Endothelial cell of hepatic sinusoid (primary cell): ENCODE measurements around the gene FBP2.
"Not testable (repeated sequence)": the region's sequence is repeated elsewhere in the genome, so short reads cannot be mapped to it uniquely, and the experiment has no call there.

Experiments used
- in situ Hi-C: cut with HindIII; loops from 2 replicates; pipeline ENCODE4 v1.10.0; 2017; ENCODE audit warnings: low sequenced_read_pairs

Gene FBP2

DNA sequence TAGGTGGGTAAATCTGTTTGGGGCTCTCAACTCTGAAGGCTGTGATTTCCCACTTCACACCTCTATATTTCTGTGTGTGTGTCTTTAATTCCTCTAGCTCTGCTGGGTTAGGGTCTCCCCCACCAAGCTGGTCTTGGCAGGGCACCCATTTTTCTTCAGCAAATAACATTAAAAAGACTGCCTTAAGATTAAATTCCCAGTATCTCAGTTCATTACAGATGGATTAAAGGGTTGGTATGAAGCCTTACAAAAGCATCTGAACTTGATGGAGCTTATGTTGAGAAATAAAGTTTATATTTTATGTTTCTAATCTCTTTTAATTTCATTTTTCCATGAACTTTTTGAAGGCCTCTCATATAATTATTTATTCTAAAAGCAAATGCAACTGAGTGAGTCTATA lies 27.1 kb downstream of the FBP2 start:
- in situ Hi-C loops = no loop called here

- in situ Hi-C loops = not testable (repeated sequence)
These were observed 29.3 kb downstream of the FBP2 start for GRCh38 chr9:94564279-94564678.

DNA sequence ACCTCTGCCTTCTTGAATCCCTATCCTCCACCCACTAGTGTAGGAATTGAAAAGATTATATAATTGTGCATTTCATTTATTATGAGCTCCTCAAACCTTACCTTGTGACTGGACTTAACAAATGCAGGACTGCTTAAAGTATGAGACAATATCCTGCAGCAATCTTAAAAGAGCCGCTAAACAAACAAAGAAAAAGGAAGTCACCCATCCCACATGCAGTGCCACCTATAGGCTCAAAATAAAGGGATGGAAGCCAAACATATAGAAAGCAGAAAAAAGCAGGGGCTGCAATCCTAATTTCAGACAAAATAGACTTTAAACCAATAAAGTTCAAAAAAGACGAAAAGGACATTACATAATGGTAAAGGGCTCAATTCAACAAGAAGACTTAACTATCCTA lies 30.1 kb downstream of the FBP2 start:
- in situ Hi-C loops = no loop called here

DNA sequence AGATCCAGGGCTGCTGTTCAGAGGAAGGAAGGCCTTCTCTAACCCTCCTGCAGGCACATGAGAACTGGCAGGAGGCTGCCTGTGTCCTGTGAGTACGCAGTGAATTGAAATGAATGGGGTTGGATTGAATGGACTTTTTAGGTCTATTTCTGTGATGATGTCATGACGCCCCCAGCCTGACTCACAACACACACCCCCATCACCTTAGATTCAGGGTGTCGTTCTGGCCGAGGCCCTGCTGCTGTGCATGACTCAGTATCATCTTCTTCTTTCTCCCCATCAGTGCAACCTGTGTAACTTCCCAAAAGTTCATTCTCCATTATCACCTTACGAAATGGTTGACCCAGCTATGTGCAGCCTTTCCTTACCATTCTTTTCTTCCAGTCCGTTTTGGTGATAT lies 33.4 kb downstream of the FBP2 start:
- in situ Hi-C loops = no loop called here

DNA sequence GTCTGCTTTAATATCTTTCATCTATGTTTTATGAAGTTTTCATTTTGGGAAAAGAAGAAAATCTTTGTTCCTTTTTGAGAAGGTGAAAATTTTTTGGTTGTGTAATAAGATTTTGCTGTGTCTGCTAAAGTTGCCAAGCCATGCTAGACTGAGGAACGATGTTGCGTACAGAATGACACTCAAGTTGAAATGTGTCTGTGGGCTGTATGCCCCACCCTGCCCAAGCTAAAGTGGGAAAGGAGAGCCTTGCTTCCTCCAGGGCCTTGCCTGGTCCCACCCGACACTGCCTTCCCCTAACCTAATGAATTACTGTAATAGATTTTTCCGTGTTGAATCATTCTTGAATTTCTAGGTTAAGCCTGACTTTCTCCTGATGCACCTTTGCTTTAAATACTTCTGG lies 36.2 kb downstream of the FBP2 start:
- in situ Hi-C loops = no loop called here

DNA sequence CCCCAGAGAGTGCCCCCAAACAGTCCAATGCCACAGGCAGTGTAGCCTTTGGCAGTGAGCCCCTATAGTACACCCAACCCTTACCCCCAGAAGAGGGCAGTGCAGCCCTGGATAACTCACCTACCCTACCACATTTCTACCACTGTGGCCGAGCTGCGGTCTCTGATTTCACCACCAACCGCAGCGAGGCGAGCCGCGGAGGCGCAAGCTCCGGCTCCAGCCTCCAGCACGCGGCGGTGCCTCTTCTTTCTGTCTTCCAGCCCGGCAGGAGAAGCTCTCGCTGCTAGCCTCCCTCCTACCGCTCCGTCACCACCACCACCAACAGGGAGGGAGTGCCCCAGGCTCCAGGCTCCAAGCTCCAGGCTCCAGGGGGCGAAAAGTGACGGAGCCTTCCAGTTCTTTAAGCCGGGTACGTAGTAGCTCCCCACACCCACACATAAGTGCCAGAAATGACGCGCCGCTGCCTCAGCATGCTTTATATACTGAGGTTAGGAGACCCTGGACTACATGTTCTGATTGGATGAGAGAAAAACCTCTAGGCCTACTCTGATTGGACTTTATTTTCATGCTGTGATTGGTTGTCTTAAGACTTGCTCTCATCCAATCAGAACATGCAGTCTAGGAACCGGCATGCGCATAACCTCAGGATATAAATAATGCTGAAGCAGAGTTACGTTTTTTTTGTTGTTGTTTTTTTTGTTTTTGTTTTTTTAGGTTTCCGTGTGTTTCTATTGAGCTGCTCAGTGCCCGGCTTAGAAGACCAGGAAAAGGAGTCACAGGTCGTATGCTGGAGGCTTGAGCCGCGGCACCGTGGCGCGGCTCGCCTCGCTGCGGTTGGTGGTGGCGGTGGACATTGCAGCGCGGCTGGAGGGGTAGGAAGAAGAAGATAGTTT lies 38.9 kb downstream of the FBP2 start, which contains the start of gene PCAT7:
Gene PCAT7 (plus strand): TSS at position 645 of the 893 bp plus-strand sequence.
- in situ Hi-C loops = no loop called here

DNA sequence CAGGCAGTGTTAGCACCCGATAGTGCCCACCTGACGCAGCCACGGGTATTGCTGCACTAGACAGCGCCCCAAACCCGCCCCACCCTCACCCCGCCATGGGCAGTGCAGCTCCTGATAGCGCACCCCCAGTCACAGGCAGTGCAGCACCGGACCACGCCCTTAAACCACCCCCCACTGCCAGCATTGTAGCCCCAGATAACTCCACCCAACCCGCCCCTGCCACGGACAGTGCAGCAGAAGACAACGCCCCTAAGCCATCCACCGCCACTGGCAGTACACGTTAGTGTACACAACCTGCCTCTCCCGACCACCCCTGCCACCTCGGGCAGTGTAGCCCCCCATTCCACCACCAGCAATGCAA lies 39.6 kb downstream of the FBP2 start:
- in situ Hi-C loops = no loop called here

GRCh38 chr9:94553029-94553938 lies 40.3 kb downstream of the FBP2 start:
- in situ Hi-C loops = no loop called here

DNA sequence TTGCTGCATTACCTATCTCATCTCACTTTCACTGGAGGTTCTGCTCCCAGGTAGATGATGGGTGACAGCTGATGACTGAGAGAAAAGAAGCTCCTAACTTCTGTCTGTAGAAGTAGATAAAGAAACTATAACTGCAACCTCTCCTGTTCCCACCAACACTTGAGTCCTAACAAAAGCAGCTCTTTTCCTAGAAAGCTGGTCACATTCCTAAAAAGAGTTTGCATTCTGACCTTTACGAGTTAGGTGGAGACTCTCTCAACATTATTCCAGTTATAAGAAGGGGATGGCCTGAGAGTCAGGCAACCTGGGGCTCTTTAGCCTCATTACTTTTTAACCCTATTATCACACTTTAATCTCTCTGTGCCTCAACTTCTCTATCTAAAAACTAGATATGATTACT lies 47.7 kb downstream of the FBP2 start:
- in situ Hi-C loops = no loop called here

DNA sequence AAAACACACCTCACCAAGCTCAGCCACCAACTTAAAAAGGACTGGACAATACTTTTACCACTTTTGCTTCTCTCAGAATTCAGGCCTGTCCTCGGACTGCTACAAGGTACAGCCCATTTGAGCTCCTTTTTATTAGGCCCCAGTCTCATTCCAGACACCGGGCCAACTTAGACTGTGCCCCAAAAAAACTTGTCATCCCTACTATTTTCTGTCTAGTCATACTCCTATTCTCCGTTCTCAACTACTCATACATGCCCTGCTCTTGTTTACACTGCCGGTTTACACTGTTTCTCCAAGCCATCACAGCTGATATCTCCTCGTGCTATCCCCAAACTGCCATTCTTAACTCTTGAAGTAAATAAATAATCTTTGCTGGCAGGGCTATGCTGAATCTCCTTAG lies 49.3 kb downstream of the FBP2 start:
- in situ Hi-C loops = not testable (repeated sequence)

DNA sequence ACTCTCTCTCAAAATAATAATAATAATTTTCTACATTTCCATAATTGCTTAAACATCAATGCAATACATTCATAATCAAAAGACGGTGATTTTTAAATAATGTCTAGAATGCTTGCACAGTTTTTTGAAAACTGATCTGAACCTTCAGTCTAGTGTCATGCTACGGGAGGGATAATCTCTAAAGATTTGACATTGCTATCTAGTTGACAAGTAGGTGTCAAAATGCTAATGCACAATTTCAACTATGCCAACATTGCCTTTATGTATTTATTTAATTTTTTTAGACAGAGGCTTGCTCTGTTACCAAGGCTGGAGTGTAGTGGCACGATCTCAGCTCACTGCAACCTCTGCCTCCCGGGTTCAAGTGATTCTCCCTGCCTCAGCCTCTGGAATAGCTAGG lies 54.7 kb downstream of the FBP2 start:
- in situ Hi-C loops = loop anchor here (5.0 kb wide), 1 partner anchor 42 kb away; no protein-coding TSS in a partner anchor

DNA sequence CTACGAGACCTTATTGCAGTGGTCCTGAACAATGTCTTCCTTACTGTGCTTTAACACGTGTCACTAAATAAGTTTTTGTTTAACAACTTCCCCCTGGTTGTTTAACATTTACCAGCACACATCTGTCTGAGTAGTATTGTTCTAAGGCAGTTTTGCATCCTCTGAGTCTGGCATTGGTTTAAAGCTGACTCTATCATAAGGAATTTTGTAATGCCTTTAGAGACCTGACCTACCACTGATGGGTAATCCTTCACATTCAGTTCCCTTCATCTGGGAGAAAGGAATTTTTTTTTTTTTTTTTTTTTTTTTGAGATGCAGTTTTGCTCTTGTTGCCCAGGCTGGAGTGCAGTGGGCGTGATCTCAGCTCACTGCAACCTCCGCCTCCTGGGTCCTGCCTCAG lies 58.7 kb downstream of the FBP2 start:
- in situ Hi-C loops = loop anchor here (5.0 kb wide), 1 partner anchor 38 kb away; no protein-coding TSS in a partner anchor

DNA sequence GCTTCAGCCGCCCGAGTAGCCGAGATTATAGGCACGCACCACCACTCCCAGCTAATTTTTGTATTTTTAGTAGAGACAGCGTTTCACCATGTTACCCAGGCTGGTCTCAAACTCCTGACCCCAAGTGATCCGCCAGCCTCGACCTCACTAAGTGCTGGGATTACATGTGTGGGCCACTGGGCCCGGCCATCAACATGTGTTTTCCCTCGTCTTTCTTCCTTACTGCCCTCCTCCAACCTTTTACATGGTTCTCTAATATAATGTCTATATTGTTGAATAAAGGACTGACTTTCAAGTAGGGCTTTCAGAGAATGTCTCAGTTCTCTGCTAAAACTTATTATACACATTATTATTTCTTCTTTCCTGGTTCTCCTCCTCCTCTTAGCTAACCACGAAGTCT lies 60.0 kb downstream of the FBP2 start:
- in situ Hi-C loops = no loop called here

GRCh38 chr9:94533155-94533554 lies 60.5 kb downstream of the FBP2 start:
- in situ Hi-C loops = no loop called here

GRCh38 chr9:94528886-94529285 lies 64.7 kb downstream of the FBP2 start:
- in situ Hi-C loops = no loop called here

GRCh38 chr9:94526951-94527350 lies 66.7 kb downstream of the FBP2 start:
- in situ Hi-C loops = no loop called here

DNA sequence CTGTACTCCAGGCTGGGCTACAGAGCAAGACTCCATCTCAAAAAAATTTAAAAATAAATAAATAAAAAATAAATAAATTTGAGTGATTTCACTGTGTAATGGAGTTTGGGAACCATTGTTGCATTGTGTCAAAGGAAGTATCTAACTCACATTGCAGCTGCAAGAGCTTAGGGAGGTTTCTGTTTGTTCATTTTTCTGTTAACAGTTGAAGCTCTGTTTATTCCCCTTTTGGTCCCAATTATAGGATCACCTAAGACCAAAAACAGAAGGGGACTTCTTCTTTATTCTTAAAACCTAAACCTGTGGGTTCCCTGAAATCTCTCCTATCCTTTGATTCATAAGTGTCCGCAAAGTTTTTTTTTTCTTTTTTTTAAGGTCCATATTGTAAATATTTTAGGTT lies 67.4 kb downstream of the FBP2 start:
- in situ Hi-C loops = no loop called here

DNA sequence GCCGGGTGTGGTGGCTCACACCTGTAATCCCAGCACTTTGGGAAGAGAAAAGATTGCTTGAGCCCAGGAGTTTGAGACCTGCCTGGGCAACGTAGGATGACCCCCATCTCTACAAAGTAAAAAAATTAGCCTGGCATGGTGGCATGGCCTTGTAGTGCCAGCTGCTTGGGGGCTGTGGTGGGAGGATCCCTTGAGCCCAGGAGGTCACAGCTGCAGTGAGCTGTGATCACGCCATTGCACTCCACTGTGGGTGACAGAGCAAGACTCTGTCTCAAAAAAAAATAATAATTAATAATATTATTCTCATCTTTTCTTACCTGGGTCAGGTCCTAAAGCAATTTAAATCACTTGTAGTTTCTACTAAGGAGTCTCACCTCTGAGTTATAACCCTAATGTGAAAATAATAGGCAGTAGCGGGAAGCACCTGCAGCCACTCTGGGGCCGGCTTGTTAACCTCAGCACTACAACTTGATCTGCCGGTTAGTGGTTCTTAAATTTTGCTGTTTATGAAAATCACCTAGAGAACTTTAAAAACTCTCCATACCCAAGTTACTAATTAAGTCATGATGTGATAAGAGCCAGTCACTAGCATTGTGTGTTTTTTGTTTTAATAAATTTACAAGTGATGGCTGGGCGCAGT lies 68.1 kb downstream of the FBP2 start:
- in situ Hi-C loops = no loop called here

GRCh38 chr9:94517254-94517653 lies 76.4 kb downstream of the FBP2 start:
- in situ Hi-C loops = no loop called here

- in situ Hi-C loops = no loop called here
These were observed 78.9 kb downstream of the FBP2 start for GRCh38 chr9:94514722-94515121.

DNA sequence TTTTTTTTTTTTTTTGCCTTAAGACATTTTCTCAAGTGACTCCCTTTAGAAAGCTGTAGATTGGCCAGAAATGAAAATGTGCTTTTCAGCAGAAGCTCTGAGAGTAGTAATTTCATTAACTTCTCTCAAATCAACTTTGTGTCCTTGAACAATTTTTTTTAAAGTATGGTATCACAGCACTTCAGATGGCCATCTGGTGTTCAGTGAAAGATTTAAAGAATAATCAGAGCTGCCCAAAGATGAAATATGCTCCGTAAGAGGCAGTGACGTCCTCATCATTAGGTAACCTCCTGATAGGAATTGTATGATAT lies 81.7 kb downstream of the FBP2 start:
- in situ Hi-C loops = no loop called here
